IPS-15b (cell line): ENCODE data around the gene IRF6.

Experiments used
- H3K27me3 ChIP-seq: one replicate; pipeline ENCODE4 v1.6.1; 2013; ENCODE audit warnings: low read length; ENCODE audit not compliant: control insufficient read depth, insufficient read depth
- H3K36me3 ChIP-seq: one replicate; pipeline ENCODE4 v1.6.1; 2013; ENCODE audit warnings: low read length; ENCODE audit not compliant: control insufficient read depth, insufficient read depth
- H3K4me1 ChIP-seq: one replicate; pipeline ENCODE4 v1.6.1; 2013; ENCODE audit warnings: mild to moderate bottlenecking, low read length; ENCODE audit not compliant: control insufficient read depth, insufficient read depth
- H3K4me3 ChIP-seq: one replicate; pipeline ENCODE4 v1.5.1; 2013; ENCODE audit warnings: low read depth, low read length
- H3K9ac ChIP-seq: one replicate; pipeline ENCODE4 v1.6.1; 2013; ENCODE audit warnings: low read depth, mild to moderate bottlenecking, low read length
- H3K9me3 ChIP-seq: one replicate; pipeline ENCODE4 v1.6.1; 2013; ENCODE audit warnings: mild to moderate bottlenecking, low read length; ENCODE audit not compliant: control insufficient read depth, insufficient read depth

The IRF6 gene

GRCh38 chr1:209819058-209819457 is 13.1 kb upstream of the IRF6 start:
- Histone ChIP-seq H3K27me3 (peaks cover 14% of the 10 kb centered on the region), H3K4me1 (no peaks in the 10 kb centered on the region), H3K9ac (no peak overlapping the region), H3K4me3 (no peak overlapping the region), H3K36me3 (no peaks in the 10 kb centered on the region), H3K9me3 (no peaks in the 10 kb centered on the region)

- no peak overlapping the region for H3K4me3 ChIP-seq
- no peaks in the 10 kb centered on the region for H3K4me1 ChIP-seq
- no peaks in the 10 kb centered on the region for H3K9me3 ChIP-seq
These were observed 11.7 kb upstream of the IRF6 start for GRCh38 chr1:209817691-209818090.

GRCh38 chr1:209816923-209817322 is 11.0 kb upstream of the IRF6 start:
- H3K4me1 ChIP-seq: no peaks in the 10 kb centered on the region
- H3K36me3 ChIP-seq: no peaks in the 10 kb centered on the region
- H3K9ac ChIP-seq: no peak overlapping the region
- H3K9me3 ChIP-seq: no peaks in the 10 kb centered on the region
- H3K4me3 ChIP-seq: no peak overlapping the region
- peaks cover 8% of the 10 kb centered on the region for H3K27me3 ChIP-seq

More at GRCh38 chr1:209817691-209818090, 11.7 kb upstream of the IRF6 start:
- peaks cover 12% of the 10 kb centered on the region for H3K27me3 ChIP-seq
- no peaks in the 10 kb centered on the region for H3K36me3 ChIP-seq
- H3K9ac ChIP-seq: no peak overlapping the region

- Histone ChIP-seq H3K9me3 (no peaks in the 10 kb centered on the region), H3K4me3 (no peak overlapping the region), H3K27me3 (peaks cover 8% of the 10 kb centered on the region), H3K9ac (no peak overlapping the region), H3K4me1 (no peaks in the 10 kb centered on the region), H3K36me3 (no peaks in the 10 kb centered on the region)
These were observed 10.0 kb upstream of the IRF6 start for GRCh38 chr1:209815931-209816341.

GRCh38 chr1:209815490-209815889 is 9.5 kb upstream of the IRF6 start:
- H3K4me3 ChIP-seq: no peak overlapping the region
- H3K9ac ChIP-seq: no peak overlapping the region
- no peaks in the 10 kb centered on the region for H3K4me1 ChIP-seq
- H3K27me3 ChIP-seq: peaks cover 8% of the 10 kb centered on the region
- no peaks in the 10 kb centered on the region for H3K9me3 ChIP-seq
- H3K36me3 ChIP-seq: no peaks in the 10 kb centered on the region

GRCh38 chr1:209813902-209814301 is 8.0 kb upstream of the IRF6 start:
- Histone ChIP-seq H3K9me3 (no peaks in the 10 kb centered on the region), H3K4me1 (no peaks in the 10 kb centered on the region), H3K36me3 (no peaks in the 10 kb centered on the region), H3K9ac (no peak overlapping the region), H3K4me3 (no peak overlapping the region), H3K27me3 (peaks cover 8% of the 10 kb centered on the region)

- peaks cover 5% of the 10 kb centered on the region for H3K4me1 ChIP-seq
These were observed 4.8 kb upstream of the IRF6 start for GRCh38 chr1:209810783-209811182.

GRCh38 chr1:209809611-209810010 is 3.7 kb upstream of the IRF6 start:
- H3K9me3 ChIP-seq: no peaks in the 10 kb centered on the region
- no peaks in the 10 kb centered on the region for H3K36me3 ChIP-seq
- H3K4me1 ChIP-seq: peaks cover 5% of the 10 kb centered on the region
- H3K9ac ChIP-seq: no peak overlapping the region
- peaks cover 8% of the 10 kb centered on the region for H3K27me3 ChIP-seq
- H3K4me3 ChIP-seq: no peak overlapping the region

More at GRCh38 chr1:209810783-209811182, 4.8 kb upstream of the IRF6 start:
- no peak overlapping the region for H3K4me3 ChIP-seq
- no peak overlapping the region for H3K9ac ChIP-seq
- no peaks in the 10 kb centered on the region for H3K9me3 ChIP-seq
- no peaks in the 10 kb centered on the region for H3K36me3 ChIP-seq
- peaks cover 3% of the 10 kb centered on the region for H3K27me3 ChIP-seq

- no peak overlapping the region for H3K4me3 ChIP-seq
- no peak overlapping the region for H3K9ac ChIP-seq
- H3K9me3 ChIP-seq: no peaks in the 10 kb centered on the region
- H3K4me1 ChIP-seq: peaks cover 5% of the 10 kb centered on the region
- no peaks in the 10 kb centered on the region for H3K36me3 ChIP-seq
- H3K27me3 ChIP-seq: peaks cover 12% of the 10 kb centered on the region
These were observed 2.2 kb upstream of the IRF6 start for GRCh38 chr1:209808059-209808581.

- Histone ChIP-seq H3K9ac (no peak overlapping the region), H3K36me3 (no peaks in the 10 kb centered on the region), H3K4me1 (peaks cover 5% of the 10 kb centered on the region), H3K27me3 (peaks cover 12% of the 10 kb centered on the region), H3K4me3 (no peak overlapping the region), H3K9me3 (no peaks in the 10 kb centered on the region)
These were observed 1.6 kb upstream of the IRF6 start for GRCh38 chr1:209807509-209807908.

- Histone ChIP-seq H3K9me3 (no peaks in the 10 kb centered on the region), H3K4me3 (peak overlapping the region; percentile 98), H3K36me3 (no peaks in the 10 kb centered on the region), H3K4me1 (peaks cover 5% of the 10 kb centered on the region), H3K27me3 (peaks cover 12% of the 10 kb centered on the region), H3K9ac (peak overlapping the region; percentile 84)
These were observed 581 bp downstream of the IRF6 start for GRCh38 chr1:209805341-209805781.

GRCh38 chr1:209803568-209803967 is 2.4 kb downstream of the IRF6 start:
- peaks cover 5% of the 10 kb centered on the region for H3K4me1 ChIP-seq
- H3K36me3 ChIP-seq: no peaks in the 10 kb centered on the region
- H3K9ac ChIP-seq: no peak overlapping the region
- no peaks in the 10 kb centered on the region for H3K9me3 ChIP-seq
- peaks cover 9% of the 10 kb centered on the region for H3K27me3 ChIP-seq
- H3K4me3 ChIP-seq: no peak overlapping the region
